ENCODE results near the gene DDX17. TPM values are rescaled to one million over a fixed set of nuclear protein-coding genes. Genes with fewer than 3 reads are reported as not detected.

Gene DDX17
- total RNA-seq, 2 experiments from 2014 or later: 254 to 256 TPM

DNA sequence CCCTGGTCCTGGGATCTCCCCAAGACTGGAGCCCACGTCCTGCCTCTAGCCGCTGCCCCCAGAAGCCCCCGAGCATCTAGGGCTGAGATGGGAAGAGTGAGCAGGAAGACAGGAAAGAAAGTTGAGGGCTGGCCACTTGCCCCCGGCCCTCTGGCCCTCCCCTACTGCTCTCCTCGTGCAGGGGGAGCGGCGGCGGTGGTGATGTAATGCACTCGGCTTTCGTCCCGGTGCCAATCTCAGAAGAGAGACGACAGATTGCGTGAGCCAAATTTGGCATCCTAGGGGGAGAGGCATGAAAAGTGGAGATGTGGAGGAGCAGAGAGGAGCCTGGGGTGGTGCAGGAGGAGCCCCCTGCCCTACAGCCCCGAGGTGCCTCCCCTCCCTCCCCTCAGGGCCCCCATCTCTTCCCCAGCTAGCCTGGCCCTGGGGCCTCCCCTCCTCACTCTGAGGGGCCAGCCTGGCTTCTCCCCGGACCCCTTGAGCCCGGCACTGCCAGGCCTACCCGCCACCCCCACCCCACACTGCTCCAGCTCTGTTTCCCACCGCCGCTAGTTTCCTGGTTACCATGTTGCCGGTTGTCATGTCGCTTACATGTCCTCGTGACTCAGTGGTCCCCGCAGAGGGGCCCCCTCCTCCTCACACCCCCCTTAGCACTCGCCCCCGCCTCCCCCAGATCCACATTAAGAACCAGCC lies 53.6 kb downstream of the DDX17 start:
- no peaks in the 10 kb centered on the region for H3K36me3 Mint-ChIP-seq
- no peaks in the 10 kb centered on the region for H3K9me3 Mint-ChIP-seq
- peaks cover 59% of the 10 kb centered on the region for H3K27me3 Mint-ChIP-seq

DNA sequence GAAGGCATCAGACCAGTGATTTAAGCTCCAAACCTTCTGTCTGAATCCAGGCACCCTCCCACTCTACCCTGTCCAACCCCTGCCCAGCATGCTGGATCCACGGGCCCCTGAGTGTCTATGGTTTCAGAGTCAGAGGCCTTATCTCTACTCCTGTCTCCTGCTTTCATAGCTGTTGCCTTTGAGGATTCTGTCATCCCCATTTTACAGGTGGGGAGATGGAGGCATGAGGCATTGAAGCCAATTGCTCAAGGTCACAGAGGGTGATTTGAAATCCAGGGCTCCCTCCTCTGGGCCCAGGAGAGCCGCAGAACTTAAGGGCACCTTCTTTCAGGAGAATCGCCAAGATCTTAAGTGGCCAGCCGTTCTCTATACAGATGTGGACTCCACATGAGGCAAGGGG lies 54.2 kb downstream of the DDX17 start:
- Mint-ChIP-seq H3K9me3 (no peaks in the 10 kb centered on the region), H3K27me3 (peaks cover 52% of the 10 kb centered on the region), H3K4me1 (peaks cover 4% of the 10 kb centered on the region), H3K36me3 (no peaks in the 10 kb centered on the region), H3K27ac (no peak overlapping the region), H3K4me3 (no peak overlapping the region)
- no peak for DNase-seq

More for the DNA sequence above, 53.6 kb downstream of the DDX17 start:
- Mint-ChIP-seq H3K27ac (no peak overlapping the region), H3K4me3 (no peak overlapping the region), H3K4me1 (peaks cover 4% of the 10 kb centered on the region)
- no peak for DNase-seq

DNA sequence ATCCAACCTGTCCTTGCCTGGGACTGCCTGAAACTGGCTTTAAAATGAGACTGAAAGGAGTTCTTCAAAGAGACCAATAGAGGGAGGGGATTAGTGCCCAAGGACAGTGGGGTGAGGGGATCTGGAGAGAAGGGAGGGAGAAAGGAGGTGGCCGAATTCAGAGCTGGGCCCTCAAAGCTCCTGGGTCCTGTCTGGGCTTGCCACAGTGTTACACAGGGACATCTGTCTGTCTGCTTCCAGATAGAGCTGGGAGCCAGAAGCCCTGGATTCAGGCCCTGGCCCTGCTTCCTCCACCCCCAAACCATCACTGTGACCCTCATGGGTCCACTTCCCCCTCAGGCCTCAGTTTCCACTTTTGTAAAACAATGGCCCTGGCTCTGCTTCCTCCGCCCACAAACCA lies 54.7 kb downstream of the DDX17 start:
- Mint-ChIP-seq H3K27me3 (peaks cover 48% of the 10 kb centered on the region), H3K4me1 (peaks cover 4% of the 10 kb centered on the region), H3K27ac (no peak overlapping the region), H3K36me3 (no peaks in the 10 kb centered on the region), H3K9me3 (no peaks in the 10 kb centered on the region), H3K4me3 (no peak overlapping the region)
- no peak for DNase-seq

DNA sequence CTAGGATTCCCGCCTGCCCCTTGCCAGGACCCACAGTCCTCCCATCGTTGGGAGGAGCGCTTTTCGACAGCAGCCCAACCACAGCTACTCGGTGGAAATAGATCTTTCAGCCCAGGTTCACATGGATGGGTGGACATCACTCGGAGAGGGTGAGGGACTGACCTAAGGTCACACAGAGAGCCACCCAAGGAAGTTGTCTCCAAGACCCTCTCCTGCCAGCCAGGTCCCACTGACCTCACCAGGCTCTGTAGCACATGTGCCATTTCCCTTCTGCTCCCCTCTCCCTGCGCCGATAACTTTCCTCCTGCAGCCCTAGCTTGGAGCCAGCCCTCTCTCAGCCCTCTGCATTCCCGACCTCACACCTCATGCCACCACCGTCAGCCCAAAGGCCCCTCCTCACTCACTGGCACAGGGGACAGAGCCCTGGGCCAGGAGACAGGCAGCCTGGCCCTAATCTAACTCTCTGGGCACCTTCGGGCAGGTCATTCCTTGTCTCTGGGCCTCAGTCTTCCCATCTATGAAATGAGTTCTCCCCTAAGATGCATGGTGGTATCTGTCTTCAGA lies 55.8 kb downstream of the DDX17 start:
- Mint-ChIP-seq H3K27me3 (peaks cover 44% of the 10 kb centered on the region), H3K4me1 (peaks cover 4% of the 10 kb centered on the region), H3K36me3 (no peaks in the 10 kb centered on the region), H3K4me3 (no peak overlapping the region), H3K9me3 (no peaks in the 10 kb centered on the region), H3K27ac (no peak overlapping the region)
- no peak for DNase-seq

DNA sequence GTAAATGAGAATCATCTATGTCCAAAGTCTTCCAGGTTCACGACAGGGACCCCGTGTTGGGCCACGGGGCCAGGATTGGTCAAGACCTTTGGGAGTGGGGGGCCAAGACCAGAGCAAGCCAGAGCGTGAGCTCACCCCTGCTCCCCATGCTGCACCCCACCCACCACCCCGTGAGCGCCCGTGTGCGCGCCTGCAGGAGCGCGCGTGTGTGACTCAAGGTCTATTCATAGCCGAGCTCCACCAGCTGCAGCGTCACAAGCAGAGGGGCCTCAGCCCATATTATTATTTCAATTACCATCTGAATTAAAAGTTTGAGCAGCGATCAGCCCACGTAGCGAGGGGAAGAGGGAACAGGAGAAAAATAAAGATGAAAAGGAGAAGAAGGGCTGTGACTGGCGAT lies 56.3 kb downstream of the DDX17 start:
- H3K9me3 Mint-ChIP-seq: no peaks in the 10 kb centered on the region

DNA sequence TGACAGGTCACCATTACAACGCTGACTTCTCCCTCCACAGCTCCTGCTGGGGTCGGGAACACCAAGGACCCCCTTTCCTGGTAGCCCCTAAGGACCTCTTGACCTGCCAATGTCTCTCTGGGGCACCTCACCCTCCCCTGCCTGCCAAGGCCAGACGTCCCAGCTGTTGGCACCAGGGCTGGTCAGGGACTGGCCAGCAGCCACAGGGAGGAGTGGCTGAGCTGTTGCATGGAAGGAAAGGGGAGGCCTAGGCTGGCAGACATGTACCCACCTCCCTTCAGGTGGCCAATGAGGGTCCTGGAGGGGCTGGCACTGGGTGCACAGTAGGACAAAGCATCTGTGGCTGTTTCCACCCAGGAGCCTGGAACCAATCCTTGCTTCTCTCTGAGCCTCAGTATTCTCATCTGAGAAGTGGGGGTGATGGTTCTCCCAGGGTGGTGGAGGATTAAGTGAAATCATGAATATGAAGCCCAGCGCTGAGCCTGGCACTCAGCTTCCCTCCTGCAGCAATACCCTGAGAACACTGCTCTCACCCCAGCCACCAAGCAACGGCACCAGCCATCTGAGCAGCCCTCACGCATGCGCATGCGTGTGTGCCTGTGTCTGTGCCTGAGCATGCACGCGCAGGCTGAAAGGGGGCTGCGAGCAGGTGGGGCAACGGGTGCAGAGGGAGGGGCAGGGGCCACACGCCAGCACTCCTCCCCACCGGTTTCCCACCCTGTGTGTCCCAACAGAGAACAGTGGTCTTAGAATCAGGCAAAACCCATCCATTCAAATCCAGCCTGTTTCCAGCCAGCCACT lies 57.0 kb downstream of the DDX17 start:
- no peaks in the 10 kb centered on the region for H3K36me3 Mint-ChIP-seq
- DNase-seq: no peak
- H3K9me3 Mint-ChIP-seq: no peaks in the 10 kb centered on the region
- peaks cover 41% of the 10 kb centered on the region for H3K27me3 Mint-ChIP-seq
- no peaks in the 10 kb centered on the region for H3K4me1 Mint-ChIP-seq
- no peak overlapping the region for H3K27ac Mint-ChIP-seq
- H3K4me3 Mint-ChIP-seq: no peak overlapping the region

More for the DNA sequence above, 56.3 kb downstream of the DDX17 start:
- peaks cover 4% of the 10 kb centered on the region for H3K4me1 Mint-ChIP-seq
- H3K27ac Mint-ChIP-seq: no peak overlapping the region
- no peaks in the 10 kb centered on the region for H3K36me3 Mint-ChIP-seq
- H3K27me3 Mint-ChIP-seq: peaks cover 47% of the 10 kb centered on the region
- no peak overlapping the region for H3K4me3 Mint-ChIP-seq
- no peak for DNase-seq

DNA sequence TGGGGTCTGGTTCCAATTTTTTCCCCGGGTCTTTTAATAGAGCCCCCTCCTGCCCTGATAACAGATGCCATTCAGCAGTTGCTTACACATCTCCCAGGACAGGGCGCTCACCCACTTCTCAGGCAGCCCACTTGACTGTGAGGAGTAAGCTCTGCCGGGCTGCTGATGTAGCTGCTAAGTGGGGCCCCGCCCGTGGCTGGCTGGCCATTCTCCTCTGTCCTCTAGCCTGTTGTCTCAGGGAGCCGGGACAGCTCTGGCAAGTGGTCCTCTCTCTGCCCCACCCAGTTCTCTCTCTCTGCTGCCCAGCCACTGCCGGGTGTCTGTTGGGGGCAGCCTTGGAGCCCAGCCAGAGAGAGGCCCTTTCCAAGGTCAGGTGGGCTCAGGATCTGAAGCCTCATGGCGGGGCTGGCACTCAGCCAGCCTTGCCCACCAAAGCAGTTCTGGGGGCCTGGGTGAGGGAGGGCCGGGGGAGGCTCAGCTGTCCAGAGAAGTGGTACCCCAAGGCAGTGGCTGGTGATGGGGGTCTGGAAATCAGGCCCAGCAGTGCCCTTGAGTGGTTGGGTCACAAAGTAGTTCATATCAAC lies 60.0 kb downstream of the DDX17 start:
- Mint-ChIP-seq H3K27me3 (peaks cover 18% of the 10 kb centered on the region), H3K27ac (no peak overlapping the region), H3K4me1 (no peaks in the 10 kb centered on the region), H3K9me3 (no peaks in the 10 kb centered on the region), H3K4me3 (no peak overlapping the region), H3K36me3 (no peaks in the 10 kb centered on the region)
- no peak for DNase-seq

DNA sequence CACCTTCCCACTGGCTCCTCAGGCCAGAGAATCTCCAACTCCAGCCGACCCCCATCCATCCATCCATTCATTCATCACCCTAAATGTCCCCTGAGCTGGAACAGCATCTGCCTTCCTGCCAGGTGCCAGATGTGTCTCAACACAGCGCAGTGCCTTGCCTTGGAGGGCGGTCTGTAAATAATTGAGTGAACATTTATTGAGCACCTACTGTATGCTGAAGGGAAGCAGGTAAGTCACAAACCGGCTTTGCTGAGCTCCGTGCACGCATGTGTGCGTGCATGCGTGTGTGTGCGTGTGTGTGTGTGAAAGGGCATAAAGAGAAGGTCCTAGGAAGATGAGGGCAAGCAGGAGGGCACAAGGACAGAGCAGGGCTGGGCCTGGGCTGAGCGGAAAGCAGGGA lies 61.3 kb downstream of the DDX17 start:
- Mint-ChIP-seq H3K9me3 (no peaks in the 10 kb centered on the region), H3K4me1 (no peaks in the 10 kb centered on the region), H3K36me3 (no peaks in the 10 kb centered on the region)

DNA sequence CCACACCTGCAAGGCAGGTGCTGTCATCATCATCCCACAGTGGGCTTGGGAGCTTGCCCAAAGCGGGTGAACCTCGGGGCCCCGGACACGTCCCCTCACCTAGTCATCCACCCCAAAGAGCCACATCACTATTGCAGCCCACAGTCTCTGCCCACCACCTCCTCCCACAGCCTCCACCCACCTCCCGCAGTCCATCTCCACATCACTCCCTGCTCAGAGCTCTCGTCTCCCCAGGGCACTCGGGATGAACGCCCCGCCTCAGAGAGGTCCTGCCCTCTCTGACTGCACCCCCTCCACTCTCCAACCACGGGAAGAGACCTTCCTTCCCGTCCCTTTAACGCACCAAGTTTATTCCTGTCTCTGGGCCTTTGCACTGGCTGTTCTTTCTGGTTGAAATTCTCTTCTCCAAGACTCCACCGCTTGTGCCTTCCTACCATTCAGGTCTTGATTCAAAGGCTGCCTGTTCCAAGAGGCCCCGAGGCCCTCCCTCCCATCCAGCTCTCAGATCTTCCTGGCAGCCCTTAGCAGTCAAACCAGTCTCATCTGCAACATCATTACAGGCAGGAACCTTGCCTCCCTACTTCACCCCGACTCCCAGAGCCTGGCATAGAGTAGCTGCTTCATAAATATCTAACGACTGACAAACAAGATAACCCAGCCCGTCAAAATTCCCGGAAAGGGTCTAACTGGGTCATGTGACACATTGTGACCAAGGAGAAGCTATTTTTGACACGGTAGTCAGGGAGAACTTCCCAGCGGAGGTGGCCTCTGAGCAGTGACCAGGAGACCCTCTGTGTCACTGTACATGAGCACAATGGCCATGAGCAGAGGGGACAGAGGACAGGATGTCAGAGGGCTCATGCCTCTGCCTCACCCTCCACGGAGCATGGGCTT lies 62.2 kb downstream of the DDX17 start:
- H3K36me3 Mint-ChIP-seq: no peaks in the 10 kb centered on the region
- H3K4me3 Mint-ChIP-seq: no peak overlapping the region
- no peak for DNase-seq
- H3K9me3 Mint-ChIP-seq: no peaks in the 10 kb centered on the region
- H3K27ac Mint-ChIP-seq: no peak overlapping the region
- no peaks in the 10 kb centered on the region for H3K4me1 Mint-ChIP-seq
- peaks cover 3% of the 10 kb centered on the region for H3K27me3 Mint-ChIP-seq

More for the DNA sequence above, 61.3 kb downstream of the DDX17 start:
- peaks cover 5% of the 10 kb centered on the region for H3K27me3 Mint-ChIP-seq
- H3K27ac Mint-ChIP-seq: no peak overlapping the region
- no peak overlapping the region for H3K4me3 Mint-ChIP-seq
- no peak for DNase-seq

DNA sequence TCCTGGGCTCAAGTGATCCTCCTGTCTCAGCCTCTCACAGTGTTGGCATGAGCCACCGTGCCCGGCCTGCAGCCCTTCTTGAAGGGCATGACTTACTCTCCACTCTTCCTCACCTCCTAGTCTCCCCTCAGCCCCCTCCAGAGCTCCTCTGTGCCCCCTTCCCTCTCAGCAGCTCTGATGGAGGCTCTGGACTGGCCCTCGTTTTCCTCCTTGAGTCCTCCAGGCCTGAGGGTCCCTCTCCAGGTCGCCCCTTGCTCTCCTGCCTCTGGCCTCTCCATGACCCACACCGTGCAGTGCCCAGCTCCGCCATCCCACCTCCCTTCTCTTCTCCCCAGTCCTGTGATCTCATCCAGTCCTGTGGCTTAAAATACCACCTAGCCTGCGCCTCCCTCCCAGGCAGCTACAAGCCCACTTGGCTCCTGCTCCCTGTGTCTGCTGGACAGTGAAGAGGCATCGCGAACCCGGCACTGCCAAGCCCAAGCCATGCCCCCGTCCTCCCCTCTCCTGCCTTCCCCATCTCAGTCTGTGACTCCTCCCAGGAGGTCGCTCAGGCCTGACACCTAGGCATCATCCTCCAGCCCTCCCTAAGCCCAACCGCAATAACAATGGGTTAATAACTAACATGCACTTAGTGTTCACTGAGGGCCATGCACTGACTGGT lies 63.0 kb downstream of the DDX17 start:
- DNase-seq: no peak
- Mint-ChIP-seq H3K36me3 (no peaks in the 10 kb centered on the region), H3K9me3 (no peaks in the 10 kb centered on the region), H3K27ac (no peak overlapping the region), H3K27me3 (peaks cover 3% of the 10 kb centered on the region), H3K4me1 (no peaks in the 10 kb centered on the region), H3K4me3 (no peak overlapping the region)

DNA sequence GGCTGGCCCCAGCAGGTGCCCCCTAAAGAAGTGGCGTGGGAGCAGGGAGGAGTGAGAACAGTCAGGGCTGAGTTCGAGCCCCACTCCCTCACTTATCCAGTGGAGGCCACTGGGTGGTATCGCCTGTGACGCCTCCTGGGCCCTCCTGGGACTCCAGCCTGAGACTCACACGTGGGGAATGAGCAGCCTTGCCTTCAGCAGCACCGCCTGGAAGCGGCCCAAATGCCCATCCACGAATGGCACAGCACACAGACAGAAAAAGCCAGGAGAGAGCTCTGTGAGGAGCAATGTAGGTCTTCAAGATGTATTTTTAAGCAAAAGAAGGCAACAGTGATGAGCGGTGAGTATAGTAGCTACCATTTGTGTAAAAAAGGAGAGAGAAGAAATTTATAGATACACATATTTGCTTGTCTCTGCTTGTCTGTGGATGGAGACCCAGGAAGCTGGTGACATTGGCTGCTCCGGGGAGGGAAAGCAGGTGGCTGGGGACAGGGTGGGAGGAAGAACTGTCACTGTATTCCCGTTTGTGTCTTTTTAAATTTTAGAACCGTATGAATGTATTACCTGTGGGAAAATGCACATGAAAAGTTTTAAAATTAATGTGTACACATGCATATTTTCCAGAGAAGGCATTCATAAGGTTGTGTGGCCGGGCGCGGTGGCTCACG lies 64.4 kb downstream of the DDX17 start:
- no peak overlapping the region for H3K27ac Mint-ChIP-seq
- H3K36me3 Mint-ChIP-seq: no peaks in the 10 kb centered on the region
- H3K4me3 Mint-ChIP-seq: no peak overlapping the region
- no peaks in the 10 kb centered on the region for H3K9me3 Mint-ChIP-seq
- H3K27me3 Mint-ChIP-seq: peaks cover 3% of the 10 kb centered on the region
- no peaks in the 10 kb centered on the region for H3K4me1 Mint-ChIP-seq
- DNase-seq: no peak

DNA sequence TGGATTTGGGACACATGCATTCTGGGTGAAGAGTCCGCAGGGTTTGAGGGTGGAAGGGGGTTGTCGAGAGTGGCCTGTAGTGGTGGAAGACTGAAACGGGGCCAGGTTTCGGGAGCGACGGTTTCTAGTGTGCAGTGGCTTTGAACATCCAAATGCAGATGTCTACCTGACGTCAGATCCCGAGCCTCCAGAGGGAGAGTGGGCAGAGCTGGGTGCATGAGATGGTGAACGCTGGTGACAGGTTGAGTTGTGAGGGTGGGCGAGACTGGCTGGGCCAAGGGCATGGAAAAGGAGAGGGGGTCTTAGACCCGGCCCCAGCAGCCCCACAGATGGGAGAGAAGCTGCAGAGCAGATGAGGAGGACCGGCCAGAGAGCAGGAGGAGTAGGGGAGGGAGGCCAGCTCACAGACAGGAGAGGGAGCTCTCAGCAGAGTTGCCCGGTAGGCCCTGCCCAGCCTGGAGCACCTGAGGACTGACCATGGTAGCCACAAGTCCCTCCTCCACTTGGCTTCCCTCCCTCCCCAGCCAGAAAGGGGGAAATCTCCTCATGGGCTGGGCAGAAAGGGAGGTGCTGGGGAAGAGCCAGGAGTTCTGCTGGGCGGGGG lies 65.3 kb downstream of the DDX17 start:
- Mint-ChIP-seq H3K9me3 (no peaks in the 10 kb centered on the region), H3K36me3 (no peaks in the 10 kb centered on the region), H3K27me3 (peaks cover 3% of the 10 kb centered on the region), H3K4me3 (no peak overlapping the region), H3K4me1 (no peaks in the 10 kb centered on the region), H3K27ac (no peak overlapping the region)
- DNase-seq: no peak

DNA sequence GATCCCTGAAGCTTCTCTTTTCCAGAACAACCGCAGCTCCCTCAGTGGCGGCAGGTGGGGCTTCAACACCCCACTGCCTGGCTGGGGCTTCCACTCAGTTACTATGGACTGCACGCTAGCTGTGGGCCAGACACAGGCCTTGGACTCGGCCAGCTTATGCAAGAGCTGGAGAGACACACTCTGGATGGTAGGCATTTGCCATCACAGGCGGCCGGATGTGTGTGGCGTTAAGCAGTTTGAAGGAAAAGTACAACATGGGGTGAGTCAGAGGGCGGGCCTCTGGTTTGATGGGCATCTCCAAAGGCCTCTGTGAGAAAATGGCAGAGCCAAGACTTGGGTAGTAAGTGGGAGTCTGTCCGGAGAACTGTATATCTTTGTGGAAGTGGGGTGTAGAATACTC lies 68.7 kb downstream of the DDX17 start:
- Mint-ChIP-seq H3K4me1 (no peaks in the 10 kb centered on the region), H3K27me3 (no peaks in the 10 kb centered on the region), H3K27ac (no peak overlapping the region), H3K36me3 (no peaks in the 10 kb centered on the region), H3K9me3 (no peaks in the 10 kb centered on the region), H3K4me3 (no peak overlapping the region)
- DNase-seq: no peak

Data from activated naive CD8-positive, alpha-beta T cell treated with anti-CD3 and anti-CD28 coated beads for 36 hours (primary cell).